Measurements from ENCODE around the gene GINS1. TPM values are rescaled to one million over a fixed set of nuclear protein-coding genes. Genes with fewer than 3 reads are reported as not detected.

The GINS1 gene
- total RNA-seq, 1 experiment from 2014 or later: 6.0 TPM

DNA sequence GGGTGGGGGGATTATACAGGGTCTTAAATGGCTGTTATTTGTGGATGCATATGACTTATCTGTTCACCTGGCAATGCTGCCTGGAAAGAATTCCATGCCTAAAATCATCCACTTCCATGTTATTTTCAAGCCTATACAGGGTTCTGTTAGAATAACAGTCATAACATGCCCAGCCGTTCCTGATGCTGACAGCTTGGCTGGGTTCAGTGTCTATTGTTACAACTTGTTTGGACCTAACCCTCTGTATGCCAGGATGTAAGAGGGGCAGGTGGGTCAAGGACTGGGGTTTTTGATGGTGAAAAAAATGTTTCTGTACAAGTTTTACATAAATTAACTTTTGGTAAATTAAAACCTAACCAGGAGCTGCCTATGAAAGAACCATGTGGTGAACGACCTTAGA lies 79.8 kb downstream of the GINS1 start:
- no peak overlapping the region for H3K27ac Mint-ChIP-seq (ENCODE audit: low read depth, unreplicated experiment)
- POLR2A ChIA-PET: interaction anchor here (0.7 to 1.2 kb wide), 2 partner anchors 9 to 66 kb away, joined by 6 to 9 read pairs; no protein-coding TSS in a partner anchor
- H3K9me3 Mint-ChIP-seq (ENCODE audit: unreplicated experiment): no peaks in the 10 kb centered on the region
- TF ChIP-seq, protein P1, sequence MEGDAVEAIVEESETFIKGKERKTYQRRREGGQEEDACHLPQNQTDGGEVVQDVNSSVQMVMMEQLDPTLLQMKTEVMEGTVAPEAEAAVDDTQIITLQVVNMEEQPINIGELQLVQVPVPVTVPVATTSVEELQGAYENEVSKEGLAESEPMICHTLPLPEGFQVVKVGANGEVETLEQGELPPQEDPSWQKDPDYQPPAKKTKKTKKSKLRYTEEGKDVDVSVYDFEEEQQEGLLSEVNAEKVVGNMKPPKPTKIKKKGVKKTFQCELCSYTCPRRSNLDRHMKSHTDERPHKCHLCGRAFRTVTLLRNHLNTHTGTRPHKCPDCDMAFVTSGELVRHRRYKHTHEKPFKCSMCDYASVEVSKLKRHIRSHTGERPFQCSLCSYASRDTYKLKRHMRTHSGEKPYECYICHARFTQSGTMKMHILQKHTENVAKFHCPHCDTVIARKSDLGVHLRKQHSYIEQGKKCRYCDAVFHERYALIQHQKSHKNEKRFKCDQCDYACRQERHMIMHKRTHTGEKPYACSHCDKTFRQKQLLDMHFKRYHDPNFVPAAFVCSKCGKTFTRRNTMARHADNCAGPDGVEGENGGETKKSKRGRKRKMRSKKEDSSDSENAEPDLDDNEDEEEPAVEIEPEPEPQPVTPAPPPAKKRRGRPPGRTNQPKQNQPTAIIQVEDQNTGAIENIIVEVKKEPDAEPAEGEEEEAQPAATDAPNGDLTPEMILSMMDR (IDR thresholded peaks at IDR 0.05; ENCODE audit: unreplicated experiment): no peak
- no peak for DNase-seq (ENCODE audit: unreplicated experiment)
- no TSS peak for BruUV-seq (replicated peaks)
- intact Hi-C loops (cut with micrococcal nuclease): no loop called here
- CTCF ChIA-PET: interaction anchor here (0.6 to 2.5 kb wide), 6 partner anchors 47 to 267 kb away, joined by 3 to 20 read pairs (median 3); no protein-coding TSS in a partner anchor
- H3K4me3 Mint-ChIP-seq (ENCODE audit: unreplicated experiment): no peak overlapping the region
- H3K36me3 Mint-ChIP-seq (ENCODE audit: insufficient read depth, unreplicated experiment): peaks cover 7% of the 10 kb centered on the region
- peaks cover 9% of the 10 kb centered on the region for H3K27me3 Mint-ChIP-seq (ENCODE audit: insufficient read depth, unreplicated experiment)
- H3K4me1 Mint-ChIP-seq (ENCODE audit: insufficient read depth, unreplicated experiment): peaks cover 14% of the 10 kb centered on the region

DNA sequence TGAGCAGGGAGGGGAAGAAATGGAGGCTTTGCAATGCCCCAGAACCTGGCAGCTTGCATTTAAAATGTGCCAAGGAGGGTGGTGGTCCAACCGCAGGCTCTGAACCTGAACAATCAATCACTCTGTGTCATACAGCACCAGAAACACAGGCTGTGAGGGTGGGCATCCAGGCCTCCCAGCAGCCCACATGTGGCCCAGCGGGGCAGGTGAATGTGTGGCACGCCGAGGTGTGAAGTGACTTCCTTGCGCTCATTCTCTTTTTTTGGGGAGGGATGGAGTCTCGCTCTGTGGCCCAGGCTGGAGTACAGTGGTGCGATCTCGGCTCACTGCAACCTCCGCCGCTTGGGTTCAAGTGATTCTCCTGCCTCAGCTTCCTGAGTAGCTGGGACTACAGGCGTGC lies 80.5 kb downstream of the GINS1 start:
- no peak overlapping the region for H3K4me3 Mint-ChIP-seq (ENCODE audit: unreplicated experiment)
- BruUV-seq (replicated peaks): no TSS peak
- peaks cover 10% of the 10 kb centered on the region for H3K27me3 Mint-ChIP-seq (ENCODE audit: insufficient read depth, unreplicated experiment)
- ChIA-PET CTCF (interaction anchor here (0.6 to 2.5 kb wide), 5 partner anchors 46 to 268 kb away, joined by 3 to 20 read pairs (median 4); no protein-coding TSS in a partner anchor), POLR2A (interaction anchor here (0.7 to 1.2 kb wide), 3 partner anchors 10 to 65 kb away, joined by 3 to 9 read pairs (median 6); no protein-coding TSS in a partner anchor)
- peaks cover 4% of the 10 kb centered on the region for H3K36me3 Mint-ChIP-seq (ENCODE audit: insufficient read depth, unreplicated experiment)
- no peak for DNase-seq (ENCODE audit: unreplicated experiment)
- no peak overlapping the region for H3K27ac Mint-ChIP-seq (ENCODE audit: low read depth, unreplicated experiment)
- intact Hi-C loops (cut with micrococcal nuclease): no loop called here
- H3K9me3 Mint-ChIP-seq (ENCODE audit: unreplicated experiment): no peaks in the 10 kb centered on the region
- H3K4me1 Mint-ChIP-seq (ENCODE audit: insufficient read depth, unreplicated experiment): peaks cover 14% of the 10 kb centered on the region
- TF ChIP-seq, protein P1 (IDR thresholded peaks at IDR 0.05; ENCODE audit: unreplicated experiment): no peak

DNA sequence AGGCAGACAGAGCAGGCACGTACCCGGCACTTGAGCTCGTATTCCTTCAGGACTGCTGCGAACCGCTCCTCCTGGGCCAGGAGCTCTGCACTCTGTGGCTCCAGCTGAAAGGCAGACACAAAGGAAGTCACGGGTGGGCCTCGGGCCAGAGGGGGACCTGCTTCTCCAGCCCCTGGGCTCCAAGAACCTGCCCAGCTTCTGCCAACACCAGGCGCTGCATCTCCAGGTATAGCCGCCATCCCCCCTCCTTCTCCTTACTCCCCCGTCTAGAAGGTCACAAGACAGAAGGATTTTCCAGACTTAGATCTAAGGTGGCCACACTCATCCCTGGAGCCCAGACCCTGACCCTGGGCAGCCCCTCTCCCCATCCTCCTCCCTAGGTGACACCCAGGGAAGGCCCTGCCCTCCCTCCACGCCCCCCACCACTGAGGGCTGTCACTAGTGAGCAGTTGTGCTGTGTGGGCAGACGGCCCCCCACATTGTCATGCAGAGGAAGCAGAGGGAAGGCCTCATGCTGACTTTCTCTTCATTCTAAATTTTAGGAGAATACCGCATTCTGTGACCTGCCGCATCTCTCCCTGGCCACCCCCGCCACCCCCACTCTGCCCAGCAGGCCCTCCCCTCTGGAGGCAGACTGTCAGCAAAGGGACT lies 81.9 kb downstream of the GINS1 start:
- DNase-seq (ENCODE audit: unreplicated experiment): no peak
- no peak overlapping the region for H3K4me3 Mint-ChIP-seq (ENCODE audit: unreplicated experiment)
- ChIA-PET CTCF (interaction anchor here (1.0 to 1.8 kb wide), 2 partner anchors 10 to 51 kb away, joined by 4 to 6 read pairs; no protein-coding TSS in a partner anchor), POLR2A (interaction anchor here (0.6 to 1.1 kb wide), 2 partner anchors 11 to 18 kb away, joined by 3 read pairs; no protein-coding TSS in a partner anchor)
- no peaks in the 10 kb centered on the region for H3K36me3 Mint-ChIP-seq (ENCODE audit: insufficient read depth, unreplicated experiment)
- H3K4me1 Mint-ChIP-seq (ENCODE audit: insufficient read depth, unreplicated experiment): peaks cover 8% of the 10 kb centered on the region
- H3K27ac Mint-ChIP-seq (ENCODE audit: low read depth, unreplicated experiment): no peak overlapping the region
- H3K27me3 Mint-ChIP-seq (ENCODE audit: insufficient read depth, unreplicated experiment): peaks cover 10% of the 10 kb centered on the region
- no TSS peak for BruUV-seq (replicated peaks)
- intact Hi-C loops (cut with micrococcal nuclease): no loop called here
- H3K9me3 Mint-ChIP-seq (ENCODE audit: unreplicated experiment): no peaks in the 10 kb centered on the region
- TF ChIP-seq, protein P1 (IDR thresholded peaks at IDR 0.05; ENCODE audit: unreplicated experiment): no peak

DNA sequence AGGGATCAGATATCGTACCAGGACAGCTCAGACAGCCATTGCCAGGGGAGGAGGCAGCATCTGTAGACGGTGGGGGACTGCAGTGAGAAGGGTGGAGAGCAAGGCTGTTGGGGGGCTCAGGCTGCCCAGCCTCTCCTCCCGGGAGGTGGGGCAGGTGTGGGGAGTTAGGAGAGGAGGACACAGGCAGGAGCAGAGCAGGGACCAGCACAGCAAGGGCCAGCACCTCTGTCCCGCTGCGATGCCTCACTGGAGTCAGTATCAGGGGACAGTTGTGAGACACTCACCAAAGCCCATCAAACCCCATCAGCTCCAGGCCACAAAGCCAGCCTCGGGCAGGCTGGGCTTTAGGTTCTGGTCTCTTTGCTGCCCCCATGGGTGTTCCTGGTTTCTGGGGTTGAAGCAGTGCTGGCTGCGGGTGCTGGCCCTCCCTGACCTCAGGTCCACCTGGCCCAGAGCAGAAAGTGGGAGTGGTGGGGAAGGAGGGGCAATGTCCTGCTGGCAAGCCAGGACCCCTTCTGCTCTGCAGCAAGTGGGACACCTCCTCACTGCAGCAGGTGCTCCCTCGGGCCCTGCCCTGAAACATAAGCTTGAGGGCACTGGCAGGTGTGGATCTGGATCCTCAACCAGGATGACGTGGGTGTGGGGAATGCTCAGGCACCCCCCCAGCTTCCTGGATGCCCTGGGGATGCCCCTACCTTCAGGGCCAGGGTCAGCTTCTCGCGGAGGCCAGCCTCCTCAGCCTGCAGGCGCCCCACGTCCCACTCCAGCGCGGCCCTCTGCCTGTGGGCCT lies 83.4 kb downstream of the GINS1 start:
- Mint-ChIP-seq H3K36me3 (ENCODE audit: insufficient read depth, unreplicated experiment) (no peaks in the 10 kb centered on the region), H3K27me3 (ENCODE audit: insufficient read depth, unreplicated experiment) (peaks cover 10% of the 10 kb centered on the region), H3K4me1 (ENCODE audit: insufficient read depth, unreplicated experiment) (no peaks in the 10 kb centered on the region), H3K4me3 (ENCODE audit: unreplicated experiment) (no peak overlapping the region), H3K27ac (ENCODE audit: low read depth, unreplicated experiment) (no peak overlapping the region), H3K9me3 (ENCODE audit: unreplicated experiment) (no peaks in the 10 kb centered on the region)
- intact Hi-C loops (cut with micrococcal nuclease): no loop called here
- TF ChIP-seq, protein P1 (IDR thresholded peaks at IDR 0.05; ENCODE audit: unreplicated experiment): no peak
- ChIA-PET CTCF (interaction anchor here (0.6 to 3.1 kb wide), 3 partner anchors 49 to 237 kb away, joined by 3 to 17 read pairs (median 4); no protein-coding TSS in a partner anchor), POLR2A (no interaction called here)
- BruUV-seq (replicated peaks): no TSS peak
- DNase-seq (ENCODE audit: unreplicated experiment): no peak
